Suprapubic skin (tissue), 4 donors: ENCODE data around the gene STK32B. TPM values are rescaled to one million over a fixed set of nuclear protein-coding genes. Genes with fewer than 3 reads are reported as not detected.
"Not testable (repeated sequence)": the region's sequence is repeated elsewhere in the genome, so short reads cannot be mapped to it uniquely, and the experiment has no call there.

Source experiments
- DNase-seq, 2 donors: peaks; one replicate each; pipeline ENCODE4 v3.0.0-alpha.2; 2019; ENCODE audit warnings: low spot score in 2 of 2
- H3K27ac ChIP-seq: fragments of 200-600 bp; sonication (generic); one replicate; pipeline ENCODE4 v1.5.1; 2019
- H3K27me3 ChIP-seq: fragments of 200-600 bp; sonication (generic); one replicate; pipeline ENCODE4 v1.5.1; 2019
- H3K36me3 ChIP-seq: fragments of 200-600 bp; sonication (generic); one replicate; pipeline ENCODE4 v1.5.1; 2019
- H3K4me1 ChIP-seq: fragments of 200-600 bp; sonication (generic); one replicate; pipeline ENCODE4 v1.5.1; 2019
- H3K4me3 ChIP-seq: fragments of 200-600 bp; sonication (generic); one replicate; pipeline ENCODE4 v1.5.1; 2019; ENCODE audit warnings: mild to moderate bottlenecking
- H3K9me3 ChIP-seq: fragments of 200-600 bp; sonication (generic); one replicate; pipeline ENCODE4 v1.5.1; 2019
- EP300 ChIP-seq: sonication (generic); formaldehyde crosslinking; IDR thresholded peaks from one replicate; pipeline ENCODE4 v1.6.1; 2017; ENCODE audit warnings: antibody characterized with exemption
- POLR2A ChIP-seq, 2 donors: fragments of 450-650 bp; IDR thresholded peaks; one replicate each; pipeline ENCODE4 v1.6.1; 2017; ENCODE audit warnings: antibody characterized with exemption in 2 of 2, mild to moderate bottlenecking in 2 of 2, moderate library complexity in 2 of 2
- POLR2AphosphoS5 ChIP-seq, 3 donors: sonication (generic); formaldehyde crosslinking; IDR thresholded peaks; one replicate each; pipeline ENCODE4 v1.6.1; 2017; ENCODE audit warnings: antibody characterized with exemption in 3 of 3
- WGBS: methylation state at CpG from one replicate; pipeline ENCODE4 v1.1.5; 2018; 5-methylcytosine and 5-hydroxymethylcytosine counted together
- total RNA-seq, 4 donors: library from RNA; depleted of rRNA; stranded (reverse); fragments of >200 nt; gene quantifications; one replicate each; pipeline ENCODE4 v1.1.0, GENCODE V29; 2016
- TF ChIP-seq, protein P1 (sequence below), 2 donors: fragments of 200-600 bp in 1 of 2; fragments of 450-650 bp in 1 of 2; sonication (generic) in 1 of 2; IDR thresholded peaks; one replicate each; pipeline ENCODE4 v1.5.1; 2016 to 2019; ENCODE audit warnings: antibody characterized with exemption in 2 of 2, mild to moderate bottlenecking in 1 of 2, moderate library complexity in 1 of 2

STK32B gene
- total RNA-seq, 4 donors from 2014 or later: 0.76 to 2.2 (median 1.2) TPM

DNA sequence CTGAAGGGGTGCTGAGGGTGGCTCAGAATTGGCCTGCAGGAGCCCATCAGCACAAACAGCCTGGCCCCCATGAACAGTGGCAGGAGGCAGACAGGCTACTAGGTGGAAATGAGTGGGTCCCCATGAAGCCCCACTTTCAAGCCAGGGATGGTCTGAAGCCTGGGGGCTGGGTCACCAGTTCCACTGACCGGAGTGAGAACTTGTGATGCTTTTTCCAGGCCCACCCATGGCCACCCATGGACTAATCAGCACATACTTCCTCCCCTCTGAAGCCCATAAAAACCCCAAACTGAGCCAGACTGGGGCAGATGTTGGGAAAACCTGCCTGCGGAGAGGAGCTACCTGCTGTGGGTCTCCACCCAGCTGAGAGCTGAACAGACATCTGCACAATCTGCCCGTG lies 372.9 kb downstream of the STK32B start:
- Histone ChIP-seq H3K4me1 (no peaks in the 10 kb centered on the region), H3K36me3 (no peaks in the 10 kb centered on the region), H3K4me3 (no peak overlapping the region), H3K9me3 (no peaks in the 10 kb centered on the region), H3K27me3 (no peaks in the 10 kb centered on the region), H3K27ac (no peak overlapping the region)
- WGBS: no CpG with 5 or more reads among the region's 3 CpGs
- TF ChIP-seq POLR2AphosphoS5 (IDR thresholded peaks at IDR 0.05): no peak
- no peak for TF ChIP-seq EP300
- TF ChIP-seq, protein P1, sequence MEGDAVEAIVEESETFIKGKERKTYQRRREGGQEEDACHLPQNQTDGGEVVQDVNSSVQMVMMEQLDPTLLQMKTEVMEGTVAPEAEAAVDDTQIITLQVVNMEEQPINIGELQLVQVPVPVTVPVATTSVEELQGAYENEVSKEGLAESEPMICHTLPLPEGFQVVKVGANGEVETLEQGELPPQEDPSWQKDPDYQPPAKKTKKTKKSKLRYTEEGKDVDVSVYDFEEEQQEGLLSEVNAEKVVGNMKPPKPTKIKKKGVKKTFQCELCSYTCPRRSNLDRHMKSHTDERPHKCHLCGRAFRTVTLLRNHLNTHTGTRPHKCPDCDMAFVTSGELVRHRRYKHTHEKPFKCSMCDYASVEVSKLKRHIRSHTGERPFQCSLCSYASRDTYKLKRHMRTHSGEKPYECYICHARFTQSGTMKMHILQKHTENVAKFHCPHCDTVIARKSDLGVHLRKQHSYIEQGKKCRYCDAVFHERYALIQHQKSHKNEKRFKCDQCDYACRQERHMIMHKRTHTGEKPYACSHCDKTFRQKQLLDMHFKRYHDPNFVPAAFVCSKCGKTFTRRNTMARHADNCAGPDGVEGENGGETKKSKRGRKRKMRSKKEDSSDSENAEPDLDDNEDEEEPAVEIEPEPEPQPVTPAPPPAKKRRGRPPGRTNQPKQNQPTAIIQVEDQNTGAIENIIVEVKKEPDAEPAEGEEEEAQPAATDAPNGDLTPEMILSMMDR (IDR thresholded peaks at IDR 0.05): no peak
- TF ChIP-seq POLR2A (IDR thresholded peaks at IDR 0.05): no peak
- no peak for DNase-seq

DNA sequence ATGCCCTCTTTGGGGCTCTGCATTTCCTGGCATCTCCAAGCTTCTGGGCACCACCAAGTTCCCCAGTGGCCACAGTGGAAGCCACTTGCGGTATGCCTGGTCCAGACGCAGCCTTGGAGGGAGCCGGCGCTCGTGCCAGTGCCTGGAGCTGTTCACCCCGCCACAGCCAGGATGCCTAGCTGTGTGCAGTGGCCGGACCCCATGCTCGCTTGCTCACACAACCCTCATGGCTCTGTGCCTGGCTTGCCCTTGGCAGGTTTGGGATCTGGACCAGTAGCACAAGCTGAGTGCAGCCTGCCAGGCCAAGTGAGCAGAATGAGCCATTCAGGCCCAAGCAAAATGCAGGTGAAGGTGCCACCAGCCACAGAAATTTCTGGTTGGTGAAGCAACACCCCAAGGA lies 373.6 kb downstream of the STK32B start:
- DNase-seq: no peak
- WGBS: 89% methylated on average over 4 of the region's 8 CpGs
- TF ChIP-seq POLR2AphosphoS5 (IDR thresholded peaks at IDR 0.05) (no peak), POLR2A (IDR thresholded peaks at IDR 0.05) (no peak), EP300 (no peak)
- TF ChIP-seq, protein P1 (IDR thresholded peaks at IDR 0.05): no peak
- no peaks in the 10 kb centered on the region for H3K9me3 ChIP-seq
- H3K27ac ChIP-seq: no peak overlapping the region
- no peaks in the 10 kb centered on the region for H3K36me3 ChIP-seq
- H3K4me1 ChIP-seq: no peaks in the 10 kb centered on the region
- H3K4me3 ChIP-seq: no peak overlapping the region
- no peaks in the 10 kb centered on the region for H3K27me3 ChIP-seq

- H3K4me1 ChIP-seq: no peaks in the 10 kb centered on the region
- H3K27me3 ChIP-seq: no peaks in the 10 kb centered on the region
- no peak overlapping the region for H3K27ac ChIP-seq
- TF ChIP-seq POLR2AphosphoS5 (IDR thresholded peaks at IDR 0.05): no peak
- no peaks in the 10 kb centered on the region for H3K9me3 ChIP-seq
- DNase-seq: no peak
- no peak overlapping the region for H3K4me3 ChIP-seq
- H3K36me3 ChIP-seq: no peaks in the 10 kb centered on the region
Observed at GRCh38 chr4:5429747-5430146, 378.5 kb downstream of the STK32B start.

DNA sequence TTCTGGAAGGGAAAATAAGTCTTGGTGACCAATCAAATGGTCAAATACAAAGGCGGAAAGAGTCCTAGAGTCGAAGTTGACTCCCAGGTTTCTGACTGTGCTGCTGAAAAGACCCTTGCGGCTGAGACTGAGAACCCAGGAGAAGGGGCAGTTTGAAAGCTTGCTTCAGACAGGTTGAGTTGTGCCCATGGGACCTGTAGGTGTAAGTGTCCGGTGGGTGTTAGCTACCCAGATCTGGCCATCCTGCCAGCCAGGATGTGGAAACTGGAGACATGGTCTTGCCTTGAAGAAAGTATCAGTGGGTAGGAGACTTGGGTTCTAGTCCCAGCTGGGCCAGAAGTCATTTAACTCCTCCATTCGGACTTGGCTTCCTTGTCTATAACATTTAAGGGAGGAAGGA lies 381.9 kb downstream of the STK32B start:
- H3K4me3 ChIP-seq: no peak overlapping the region
- DNase-seq: no peak
- no peaks in the 10 kb centered on the region for H3K36me3 ChIP-seq
- H3K4me1 ChIP-seq: no peaks in the 10 kb centered on the region
- H3K27me3 ChIP-seq: no peaks in the 10 kb centered on the region
- H3K9me3 ChIP-seq: no peaks in the 10 kb centered on the region
- TF ChIP-seq POLR2A (IDR thresholded peaks at IDR 0.05) (no peak), POLR2AphosphoS5 (IDR thresholded peaks at IDR 0.05) (no peak)
- TF ChIP-seq, protein P1 (IDR thresholded peaks at IDR 0.05): no peak
- 92% methylated on average over 5 of the region's 5 CpGs for WGBS
- no peak overlapping the region for H3K27ac ChIP-seq

- H3K27ac ChIP-seq: no peak overlapping the region
- DNase-seq: no peak
- H3K4me3 ChIP-seq: no peak overlapping the region
- TF ChIP-seq, protein P1 (IDR thresholded peaks at IDR 0.05): no peak
- TF ChIP-seq POLR2A (IDR thresholded peaks at IDR 0.05) (no peak), POLR2AphosphoS5 (IDR thresholded peaks at IDR 0.05) (no peak), EP300 (no peak)
- no peaks in the 10 kb centered on the region for H3K9me3 ChIP-seq
- no peaks in the 10 kb centered on the region for H3K4me1 ChIP-seq
- H3K27me3 ChIP-seq: no peaks in the 10 kb centered on the region
- no peaks in the 10 kb centered on the region for H3K36me3 ChIP-seq
- WGBS: 60% methylated on average over 5 of the region's 5 CpGs
Observed at GRCh38 chr4:5435201-5435600, 383.9 kb downstream of the STK32B start.

DNA sequence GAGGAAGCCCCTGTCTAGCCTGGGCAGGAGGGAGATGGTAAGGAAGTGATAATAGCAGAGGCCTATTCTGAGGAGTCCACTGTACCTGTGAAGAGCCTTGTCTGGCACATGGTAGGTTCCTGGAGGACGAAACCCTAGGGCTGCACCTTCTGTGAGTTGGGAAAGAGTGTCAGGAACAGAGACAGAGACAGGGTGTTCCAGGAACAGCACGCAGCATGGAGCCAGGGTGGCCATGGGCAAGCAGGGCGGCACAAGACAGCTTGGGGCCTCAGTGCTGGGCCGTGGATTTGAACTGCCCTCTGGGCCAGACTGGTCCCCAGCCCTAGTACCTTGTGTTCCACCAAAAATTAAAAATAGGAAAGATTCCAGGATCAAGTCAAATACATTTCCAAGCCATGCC lies 384.5 kb downstream of the STK32B start:
- TF ChIP-seq POLR2AphosphoS5 (IDR thresholded peaks at IDR 0.05): no peak
- TF ChIP-seq EP300: no peak
- no peak for TF ChIP-seq POLR2A (IDR thresholded peaks at IDR 0.05)
- TF ChIP-seq, protein P1 (IDR thresholded peaks at IDR 0.05): no peak
- Histone ChIP-seq H3K9me3 (no peaks in the 10 kb centered on the region), H3K4me3 (no peak overlapping the region), H3K27me3 (no peaks in the 10 kb centered on the region), H3K4me1 (no peaks in the 10 kb centered on the region), H3K36me3 (no peaks in the 10 kb centered on the region), H3K27ac (no peak overlapping the region)
- 81% methylated on average over 4 of the region's 4 CpGs for WGBS
- DNase-seq: peak in 1 of 2 donors; percentile 38

GRCh38 chr4:5443976-5444802 lies 392.9 kb downstream of the STK32B start:
- DNase-seq: peak in 1 of 2 donors; percentile 47
- not testable (repeated sequence) for H3K36me3 ChIP-seq, H3K9me3 ChIP-seq, H3K27me3 ChIP-seq, H3K4me3 ChIP-seq, H3K4me1 ChIP-seq, H3K27ac ChIP-seq
- 92% methylated on average over 22 of the region's 31 CpGs for WGBS
